Activated naive CD8-positive, alpha-beta T cell treated with anti-CD3 and anti-CD28 coated beads for 36 hours (primary cell): ENCODE measurements around the gene MCOLN1. TPM values are rescaled to one million over a fixed set of nuclear protein-coding genes. Genes with fewer than 3 reads are reported as not detected.

Experiments
- DNase-seq: peaks from one replicate; pipeline ENCODE4 v3.0.0; 2021
- H3K27ac Mint-ChIP-seq: one replicate; pipeline ENCODE4 v1.8.0; 2022; ENCODE audit warnings: mild to moderate bottlenecking, moderate library complexity, mixed read lengths
- H3K27me3 Mint-ChIP-seq: one replicate; pipeline ENCODE4 v1.8.0; 2022; ENCODE audit warnings: mild to moderate bottlenecking, mixed read lengths
- H3K36me3 Mint-ChIP-seq: one replicate; pipeline ENCODE4 v1.8.0; 2021; ENCODE audit warnings: mild to moderate bottlenecking, mixed read lengths
- H3K4me1 Mint-ChIP-seq: one replicate; pipeline ENCODE4 v1.8.0; 2021; ENCODE audit warnings: mixed read lengths
- H3K4me3 Mint-ChIP-seq: one replicate; pipeline ENCODE4 v1.8.0; 2022; ENCODE audit warnings: mild to moderate bottlenecking, moderate library complexity, mixed read lengths
- H3K9me3 Mint-ChIP-seq: one replicate; pipeline ENCODE4 v1.8.0; 2022; ENCODE audit warnings: mixed read lengths
- total RNA-seq, 2 experiments: library from RNA; stranded (reverse); gene quantifications; one replicate each; pipeline ENCODE4 v1.2.3, GENCODE V29; 2021

Gene MCOLN1
- total RNA-seq, 2 experiments from 2014 or later: 12.3 to 12.4 TPM

GRCh38 chr19:7513809-7514642 is 8.4 kb upstream of the MCOLN1 start:
- Mint-ChIP-seq H3K27ac (no peak overlapping the region), H3K9me3 (no peaks in the 10 kb centered on the region)

GRCh38 chr19:7515110-7515644 is 7.2 kb upstream of the MCOLN1 start:
- Mint-ChIP-seq H3K36me3 (peaks cover 4% of the 10 kb centered on the region), H3K4me1 (peaks cover 10% of the 10 kb centered on the region)
- no peak for DNase-seq

More at GRCh38 chr19:7513809-7514642, 8.4 kb upstream of the MCOLN1 start:
- Mint-ChIP-seq H3K4me3 (peak overlapping the region; percentile 22), H3K27me3 (peaks cover 9% of the 10 kb centered on the region), H3K36me3 (peaks cover 2% of the 10 kb centered on the region), H3K4me1 (peaks cover 10% of the 10 kb centered on the region)
- no peak for DNase-seq

GRCh38 chr19:7515645-7516151 is 6.7 kb upstream of the MCOLN1 start, which contains the start of gene ZNF358:
Gene ZNF358 (plus strand): TSS chr19:7516103. CDS start chr19:7519243, 3,140 bp downstream.
- H3K27ac Mint-ChIP-seq: peak within 1 kb of the TSS; percentile 74
- DNase-seq: peak; percentile 70
- H3K4me3 Mint-ChIP-seq: peak within 1 kb of the TSS; percentile 85
- peaks cover 4% of the 10 kb centered on the region for H3K36me3 Mint-ChIP-seq
- no peaks in the 10 kb centered on the region for H3K9me3 Mint-ChIP-seq
- peaks cover 3% of the 10 kb centered on the region for H3K27me3 Mint-ChIP-seq
- peaks cover 10% of the 10 kb centered on the region for H3K4me1 Mint-ChIP-seq

More at GRCh38 chr19:7515110-7515644, 7.2 kb upstream of the MCOLN1 start:
- Mint-ChIP-seq H3K27me3 (peaks cover 3% of the 10 kb centered on the region), H3K9me3 (no peaks in the 10 kb centered on the region), H3K4me3 (peak overlapping the region; percentile 85), H3K27ac (peak overlapping the region; percentile 74)

GRCh38 chr19:7516333-7516732 is 6.1 kb upstream of the MCOLN1 start:
- H3K27ac Mint-ChIP-seq: peak overlapping the region; percentile 68
- peaks cover 10% of the 10 kb centered on the region for H3K4me1 Mint-ChIP-seq
- no peak for DNase-seq
- no peaks in the 10 kb centered on the region for H3K9me3 Mint-ChIP-seq
- peaks cover 3% of the 10 kb centered on the region for H3K27me3 Mint-ChIP-seq
- peaks cover 4% of the 10 kb centered on the region for H3K36me3 Mint-ChIP-seq
- peak overlapping the region; percentile 69 for H3K4me3 Mint-ChIP-seq

- H3K27me3 Mint-ChIP-seq: peaks cover 3% of the 10 kb centered on the region
- peaks cover 4% of the 10 kb centered on the region for H3K36me3 Mint-ChIP-seq
- peak overlapping the region; percentile 69 for H3K4me3 Mint-ChIP-seq
- DNase-seq: no peak
- no peaks in the 10 kb centered on the region for H3K9me3 Mint-ChIP-seq
- peak overlapping the region; percentile 68 for H3K27ac Mint-ChIP-seq
- H3K4me1 Mint-ChIP-seq: peaks cover 11% of the 10 kb centered on the region
Measured at GRCh38 chr19:7516878-7517277, 5.5 kb upstream of the MCOLN1 start.

GRCh38 chr19:7519361-7520130 is 2.9 kb upstream of the MCOLN1 start:
- no peaks in the 10 kb centered on the region for H3K9me3 Mint-ChIP-seq
- DNase-seq: no peak
- peaks cover 3% of the 10 kb centered on the region for H3K27me3 Mint-ChIP-seq
- H3K4me1 Mint-ChIP-seq: peaks cover 15% of the 10 kb centered on the region
- H3K4me3 Mint-ChIP-seq: no peak overlapping the region
- no peak overlapping the region for H3K27ac Mint-ChIP-seq
- H3K36me3 Mint-ChIP-seq: peaks cover 4% of the 10 kb centered on the region

- H3K27ac Mint-ChIP-seq: no peak overlapping the region
- H3K9me3 Mint-ChIP-seq: no peaks in the 10 kb centered on the region
- DNase-seq: no peak
- peaks cover 4% of the 10 kb centered on the region for H3K36me3 Mint-ChIP-seq
- H3K27me3 Mint-ChIP-seq: peaks cover 3% of the 10 kb centered on the region
- no peak overlapping the region for H3K4me3 Mint-ChIP-seq
- H3K4me1 Mint-ChIP-seq: peaks cover 14% of the 10 kb centered on the region
Measured at GRCh38 chr19:7520131-7521051, 2.0 kb upstream of the MCOLN1 start.

- peak overlapping the region; percentile 69 for H3K4me3 Mint-ChIP-seq
- H3K27me3 Mint-ChIP-seq: no peaks in the 10 kb centered on the region
- peaks cover 8% of the 10 kb centered on the region for H3K36me3 Mint-ChIP-seq
- DNase-seq: no peak
- H3K9me3 Mint-ChIP-seq: no peaks in the 10 kb centered on the region
- H3K4me1 Mint-ChIP-seq: peaks cover 11% of the 10 kb centered on the region
- peak overlapping the region; percentile 22 for H3K27ac Mint-ChIP-seq
Measured at GRCh38 chr19:7521551-7522071, 813 bp upstream of the MCOLN1 start.

GRCh38 chr19:7522923-7523667 is 671 bp downstream of the MCOLN1 start:
- Mint-ChIP-seq H3K9me3 (no peaks in the 10 kb centered on the region), H3K27ac (no peak overlapping the region), H3K27me3 (no peaks in the 10 kb centered on the region), H3K4me3 (peak overlapping the region; percentile 76), H3K4me1 (peaks cover 5% of the 10 kb centered on the region), H3K36me3 (peaks cover 8% of the 10 kb centered on the region)
- no peak for DNase-seq

- DNase-seq: no peak
- H3K36me3 Mint-ChIP-seq: peaks cover 8% of the 10 kb centered on the region
- no peak overlapping the region for H3K27ac Mint-ChIP-seq
- no peaks in the 10 kb centered on the region for H3K27me3 Mint-ChIP-seq
- no peaks in the 10 kb centered on the region for H3K9me3 Mint-ChIP-seq
- H3K4me1 Mint-ChIP-seq: peaks cover 5% of the 10 kb centered on the region
- H3K4me3 Mint-ChIP-seq: no peak overlapping the region
Measured at GRCh38 chr19:7524523-7524922, 2.1 kb downstream of the MCOLN1 start.

GRCh38 chr19:7524992-7525739 is 2.7 kb downstream of the MCOLN1 start:
- Mint-ChIP-seq H3K9me3 (no peaks in the 10 kb centered on the region), H3K4me3 (no peak overlapping the region), H3K27ac (no peak overlapping the region), H3K27me3 (no peaks in the 10 kb centered on the region), H3K4me1 (peaks cover 5% of the 10 kb centered on the region), H3K36me3 (peaks cover 12% of the 10 kb centered on the region)
- no peak for DNase-seq

- H3K27ac Mint-ChIP-seq: no peak overlapping the region
Measured at GRCh38 chr19:7526059-7526929, 3.9 kb downstream of the MCOLN1 start.

More at GRCh38 chr19:7526059-7526929, 3.9 kb downstream of the MCOLN1 start:
- peaks cover 5% of the 10 kb centered on the region for H3K4me1 Mint-ChIP-seq
- no peak for DNase-seq
- no peaks in the 10 kb centered on the region for H3K27me3 Mint-ChIP-seq
- no peaks in the 10 kb centered on the region for H3K9me3 Mint-ChIP-seq
- no peak overlapping the region for H3K4me3 Mint-ChIP-seq
- H3K36me3 Mint-ChIP-seq: peaks cover 15% of the 10 kb centered on the region
